Measurements from ENCODE around the gene BSX. TPM values are rescaled to one million over a fixed set of nuclear protein-coding genes. Genes with fewer than 3 reads are reported as not detected.

BSX gene
- not detected for total RNA-seq
- not detected for polyA plus RNA-seq

DNA sequence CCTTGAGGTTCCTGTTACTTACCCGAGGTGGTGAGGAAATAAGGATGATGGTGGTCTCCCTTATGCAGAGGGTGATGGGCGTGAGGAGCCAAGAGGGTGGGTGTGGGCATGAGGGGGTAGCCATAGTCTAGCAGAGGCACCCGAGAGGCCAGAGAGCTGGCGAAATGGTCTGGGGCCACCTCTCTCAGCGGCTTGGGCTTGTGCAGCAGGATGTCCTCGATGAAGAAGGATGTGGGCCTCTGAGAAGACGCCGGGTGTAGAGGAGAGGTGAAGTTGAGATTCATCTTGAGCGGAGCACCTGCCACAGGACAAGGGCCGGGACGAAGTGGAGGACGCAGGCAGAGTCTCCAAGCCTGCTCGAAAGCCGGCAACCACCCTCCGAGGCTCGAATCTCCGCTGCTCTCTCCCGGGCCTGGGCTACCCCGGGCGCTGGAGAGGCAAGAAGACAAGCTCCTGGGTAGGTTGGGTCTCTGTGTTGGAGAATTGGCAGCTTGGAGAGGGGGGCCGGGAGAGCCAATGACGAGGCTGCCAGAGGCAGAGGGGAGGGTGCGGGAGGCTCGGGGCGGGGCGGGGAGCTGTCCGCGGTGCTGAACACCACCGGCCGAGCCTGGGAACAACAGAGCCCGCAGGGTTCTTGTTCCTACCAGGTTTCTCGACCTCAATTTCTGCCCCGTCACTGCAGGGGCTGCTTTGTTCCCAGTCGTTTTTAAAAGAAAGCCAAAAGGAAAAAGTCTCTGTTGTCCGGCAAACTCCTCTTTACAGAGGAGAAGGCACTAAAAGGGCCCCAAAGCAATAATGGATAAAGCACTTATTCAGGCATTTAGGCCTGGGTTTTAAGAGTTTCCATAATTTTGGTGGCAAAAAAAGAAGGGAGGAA is at the start of gene BSX:
BSX (minus strand) TSS at position 447 of the 877 bp plus-strand sequence; CDS start at position 284, 163 bp downstream.
- Mint-ChIP-seq H3K4me3 (peak within 1 kb of the TSS in 2 of 4 donors; percentile 35 to 74), H3K9me3 (peaks cover 0 to 12% (median 0%) of the 10 kb centered on the region in 7 donors), H3K27ac (no peak within 1 kb of the TSS), H3K4me1 (peaks cover 7 to 55% (median 15%) of the 10 kb centered on the region in 4 donors), H3K36me3 (no peaks in the 10 kb centered on the region), H3K27me3 (peaks cover 95% of the 10 kb centered on the region)
- Histone ChIP-seq H3K9me3 (ENCODE audit: control insufficient read depth in 2 of 2, low read length in 2 of 2) (no peaks in the 10 kb centered on the region), H3K36me3 (ENCODE audit: control insufficient read depth, insufficient read depth, low read length) (no peaks in the 10 kb centered on the region), H3K27ac (ENCODE audit: insufficient read depth, low read length, poor library complexity, severe bottlenecking) (no peak within 1 kb of the TSS), H3K4me3 (ENCODE audit: low read depth, low read length) (no peak within 1 kb of the TSS), H3K4me1 (ENCODE audit: control insufficient read depth, insufficient read depth, low read length, poor library complexity, severe bottlenecking) (peaks cover 22% of the 10 kb centered on the region), H3K27me3 (ENCODE audit: control insufficient read depth, insufficient read depth, low read length) (peaks cover 49% of the 10 kb centered on the region)
- ATAC-seq (ENCODE audit: low read depth in 2 of 2) (peak in 1 of 2 donors; percentile 45), DNase-seq (peak in 2 of 3 donors; percentile 8 to 28)

DNA sequence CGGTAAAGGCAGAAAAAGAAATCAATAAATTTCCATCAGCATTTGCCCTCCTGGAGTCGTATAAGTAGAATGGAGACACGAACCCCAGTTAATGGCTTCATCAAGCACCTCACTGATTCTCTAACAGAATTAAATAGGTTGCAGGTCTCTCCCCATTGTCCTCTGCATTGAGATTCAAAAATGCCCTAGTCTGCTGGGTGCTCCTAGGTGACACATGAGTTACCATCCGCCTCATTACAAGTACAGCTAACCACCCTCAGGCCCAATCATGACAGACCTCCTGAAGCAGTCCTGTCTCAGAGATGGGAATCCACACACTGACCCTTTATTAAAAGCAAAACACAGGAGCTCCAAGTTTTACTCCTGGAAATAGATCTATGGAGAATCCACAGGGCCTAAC is 48.9 kb upstream of the BSX start:
- ATAC-seq (ENCODE audit: low read depth in 2 of 2) (no peak), DNase-seq (no peak)
- no peaks in the 10 kb centered on the region for H3K9me3 ChIP-seq (ENCODE audit: control insufficient read depth in 2 of 2, low read length in 2 of 2)
- H3K27me3 Mint-ChIP-seq = peaks cover 5% of the 10 kb centered on the region
- H3K27ac Mint-ChIP-seq = no peak overlapping the region
- H3K36me3 ChIP-seq (ENCODE audit: control insufficient read depth, insufficient read depth, low read length) = no peaks in the 10 kb centered on the region
- no peak overlapping the region for H3K4me3 ChIP-seq (ENCODE audit: low read depth, low read length)
- no peaks in the 10 kb centered on the region for H3K36me3 Mint-ChIP-seq
- no peaks in the 10 kb centered on the region for H3K4me1 ChIP-seq (ENCODE audit: control insufficient read depth, insufficient read depth, low read length, poor library complexity, severe bottlenecking)
- H3K9me3 Mint-ChIP-seq = no peaks in the 10 kb centered on the region
- H3K27ac ChIP-seq (ENCODE audit: insufficient read depth, low read length, poor library complexity, severe bottlenecking) = no peak overlapping the region
- peaks cover 3% of the 10 kb centered on the region for H3K27me3 ChIP-seq (ENCODE audit: control insufficient read depth, insufficient read depth, low read length)
- H3K4me3 Mint-ChIP-seq = no peak overlapping the region
- H3K4me1 Mint-ChIP-seq = no peaks in the 10 kb centered on the region

DNA sequence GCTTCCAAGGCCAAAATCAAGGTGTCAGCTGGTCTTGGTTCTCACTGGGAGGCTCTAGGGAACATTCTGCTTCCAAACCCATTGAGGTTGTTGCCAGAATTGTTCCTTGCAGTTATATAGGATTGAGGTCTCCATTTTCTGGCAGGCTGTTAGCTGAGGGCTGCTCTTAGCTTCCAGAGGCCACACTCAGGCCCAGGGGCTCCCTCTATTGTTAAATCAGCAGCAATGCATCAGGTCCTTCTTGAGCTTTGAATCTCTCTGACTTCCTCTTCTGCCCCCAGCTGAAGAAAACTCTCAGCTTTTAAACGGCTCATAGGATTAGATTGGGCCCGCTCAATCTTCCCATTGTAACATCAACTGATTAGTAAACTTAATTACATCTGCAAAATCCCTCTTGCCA is 39.3 kb upstream of the BSX start:
- Histone ChIP-seq H3K27me3 (ENCODE audit: control insufficient read depth, insufficient read depth, low read length) (peaks cover 2% of the 10 kb centered on the region), H3K36me3 (ENCODE audit: control insufficient read depth, insufficient read depth, low read length) (no peaks in the 10 kb centered on the region), H3K9me3 (ENCODE audit: control insufficient read depth in 2 of 2, low read length in 2 of 2) (no peaks in the 10 kb centered on the region), H3K4me1 (ENCODE audit: control insufficient read depth, insufficient read depth, low read length, poor library complexity, severe bottlenecking) (peaks cover 5% of the 10 kb centered on the region), H3K27ac (ENCODE audit: insufficient read depth, low read length, poor library complexity, severe bottlenecking) (no peak overlapping the region), H3K4me3 (ENCODE audit: low read depth, low read length) (no peak overlapping the region)
- ATAC-seq (ENCODE audit: low read depth in 2 of 2) (peak; percentile 71 to 75), DNase-seq (peak in 2 of 3 donors; percentile 29 to 60)
- Mint-ChIP-seq H3K9me3 (no peaks in the 10 kb centered on the region), H3K4me1 (peaks cover 5 to 12% (median 7%) of the 10 kb centered on the region in 4 donors), H3K27me3 (peaks cover 39% of the 10 kb centered on the region), H3K27ac (no peak overlapping the region), H3K4me3 (no peak overlapping the region), H3K36me3 (no peaks in the 10 kb centered on the region)

DNA sequence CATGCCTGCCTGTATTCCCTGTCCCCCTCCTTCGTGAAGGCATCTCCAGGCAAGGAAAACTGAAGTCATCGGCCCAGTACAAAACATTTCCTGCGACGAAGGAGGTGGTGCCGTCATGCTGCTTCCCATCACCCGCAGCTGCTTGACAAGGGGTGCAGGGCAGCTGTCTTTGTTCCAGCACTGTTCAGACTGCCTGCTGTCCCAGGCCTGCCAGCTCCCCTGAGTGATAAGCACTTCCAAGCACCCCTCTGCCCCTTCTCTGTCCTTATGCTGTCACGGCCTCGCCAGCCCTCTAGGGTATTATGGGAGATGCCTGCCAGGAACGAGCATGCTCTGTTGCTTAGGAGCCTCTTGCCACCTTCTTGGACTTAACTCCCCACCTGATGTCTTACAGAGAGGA is 37.1 kb upstream of the BSX start:
- ATAC-seq (ENCODE audit: low read depth in 2 of 2) (no peak), DNase-seq (no peak)
- no peak overlapping the region for H3K4me3 ChIP-seq (ENCODE audit: low read depth, low read length)
- no peaks in the 10 kb centered on the region for H3K9me3 ChIP-seq (ENCODE audit: control insufficient read depth in 2 of 2, low read length in 2 of 2)
- no peaks in the 10 kb centered on the region for H3K27me3 ChIP-seq (ENCODE audit: control insufficient read depth, insufficient read depth, low read length)
- no peaks in the 10 kb centered on the region for H3K36me3 Mint-ChIP-seq
- peaks cover 45% of the 10 kb centered on the region for H3K27me3 Mint-ChIP-seq
- H3K27ac Mint-ChIP-seq = no peak overlapping the region
- no peaks in the 10 kb centered on the region for H3K9me3 Mint-ChIP-seq
- H3K27ac ChIP-seq (ENCODE audit: insufficient read depth, low read length, poor library complexity, severe bottlenecking) = no peak overlapping the region
- no peak overlapping the region for H3K4me3 Mint-ChIP-seq
- peaks cover 5% of the 10 kb centered on the region for H3K4me1 ChIP-seq (ENCODE audit: control insufficient read depth, insufficient read depth, low read length, poor library complexity, severe bottlenecking)
- no peaks in the 10 kb centered on the region for H3K36me3 ChIP-seq (ENCODE audit: control insufficient read depth, insufficient read depth, low read length)
- peaks cover 5 to 12% (median 7%) of the 10 kb centered on the region in 4 donors for H3K4me1 Mint-ChIP-seq

DNA sequence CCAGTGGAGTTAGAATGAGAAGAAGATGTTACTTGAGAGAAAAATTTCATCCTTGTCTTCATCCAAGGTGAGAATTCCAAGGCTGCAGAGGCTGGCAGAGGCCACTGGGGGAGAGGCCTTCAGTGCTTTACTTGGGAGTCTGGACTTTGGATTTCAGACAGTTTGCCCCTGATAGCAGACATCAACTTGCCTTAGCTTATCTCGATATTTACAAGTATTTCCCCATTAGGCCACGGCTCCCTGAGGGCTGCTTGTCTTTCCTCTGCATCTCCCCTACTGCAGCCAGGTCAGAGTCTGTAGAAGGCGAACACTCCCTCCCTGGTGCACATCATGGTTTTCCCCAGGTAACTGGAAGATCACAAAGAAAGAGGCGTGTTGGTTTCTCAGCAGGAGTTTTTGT is 29.9 kb upstream of the BSX start:
- no peaks in the 10 kb centered on the region for H3K4me1 ChIP-seq (ENCODE audit: control insufficient read depth, insufficient read depth, low read length, poor library complexity, severe bottlenecking)
- H3K36me3 ChIP-seq (ENCODE audit: control insufficient read depth, insufficient read depth, low read length) = no peaks in the 10 kb centered on the region
- ATAC-seq (ENCODE audit: low read depth in 2 of 2) (no peak), DNase-seq (no peak)
- no peaks in the 10 kb centered on the region for H3K27me3 ChIP-seq (ENCODE audit: control insufficient read depth, insufficient read depth, low read length)
- Mint-ChIP-seq H3K4me1 (no peaks in the 10 kb centered on the region), H3K9me3 (no peaks in the 10 kb centered on the region), H3K27ac (no peak overlapping the region), H3K36me3 (no peaks in the 10 kb centered on the region), H3K4me3 (no peak overlapping the region), H3K27me3 (peaks cover 33% of the 10 kb centered on the region)
- no peaks in the 10 kb centered on the region for H3K9me3 ChIP-seq (ENCODE audit: control insufficient read depth in 2 of 2, low read length in 2 of 2)
- no peak overlapping the region for H3K4me3 ChIP-seq (ENCODE audit: low read depth, low read length)
- no peak overlapping the region for H3K27ac ChIP-seq (ENCODE audit: insufficient read depth, low read length, poor library complexity, severe bottlenecking)

DNA sequence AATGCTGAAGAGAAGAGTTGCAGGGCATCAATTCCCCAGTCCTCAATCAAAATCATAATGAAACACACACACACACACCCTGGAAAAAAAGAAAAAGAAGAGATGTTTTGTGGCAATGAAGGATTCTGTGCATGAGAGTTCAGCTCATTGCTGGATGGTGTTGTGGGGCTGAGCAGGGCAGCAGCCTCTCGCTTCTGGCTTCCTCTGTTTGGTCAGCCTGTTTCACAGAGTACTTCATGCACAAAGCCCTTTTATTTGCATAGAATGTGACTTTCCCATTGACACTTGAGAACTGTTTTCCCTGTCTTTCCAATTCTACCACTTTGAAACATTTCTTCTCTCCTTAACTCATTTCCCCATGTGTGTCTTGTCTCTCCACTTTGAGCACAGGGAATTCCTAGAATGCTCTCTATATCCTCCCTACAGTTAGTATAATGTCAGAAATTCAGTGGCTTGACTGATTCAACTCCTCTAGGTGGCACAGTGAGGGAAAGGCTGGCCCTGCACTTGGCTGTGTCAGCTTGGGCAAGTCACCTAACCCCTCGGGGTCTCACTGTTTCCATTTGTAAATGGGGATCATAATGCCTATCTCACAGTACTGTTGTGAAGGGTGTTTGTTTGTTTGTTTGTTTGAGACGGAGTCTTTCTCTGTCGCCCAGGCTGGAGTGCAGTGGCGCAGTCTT is 25.4 kb upstream of the BSX start:
- Mint-ChIP-seq H3K4me3 (no peak overlapping the region), H3K36me3 (no peaks in the 10 kb centered on the region), H3K27me3 (peaks cover 16% of the 10 kb centered on the region), H3K4me1 (peaks cover 0 to 1% (median 0%) of the 10 kb centered on the region in 4 donors), H3K9me3 (no peaks in the 10 kb centered on the region), H3K27ac (peak overlapping the region in 1 of 3 donors; percentile 76)
- ATAC-seq (ENCODE audit: low read depth in 2 of 2) = no peak
- no peaks in the 10 kb centered on the region for H3K9me3 ChIP-seq (ENCODE audit: control insufficient read depth in 2 of 2, low read length in 2 of 2)
- no peaks in the 10 kb centered on the region for H3K4me1 ChIP-seq (ENCODE audit: control insufficient read depth, insufficient read depth, low read length, poor library complexity, severe bottlenecking)
- H3K36me3 ChIP-seq (ENCODE audit: control insufficient read depth, insufficient read depth, low read length) = no peaks in the 10 kb centered on the region
- no peaks in the 10 kb centered on the region for H3K27me3 ChIP-seq (ENCODE audit: control insufficient read depth, insufficient read depth, low read length)
- no peak overlapping the region for H3K4me3 ChIP-seq (ENCODE audit: low read depth, low read length)
- no peak for DNase-seq
- no peak overlapping the region for H3K27ac ChIP-seq (ENCODE audit: insufficient read depth, low read length, poor library complexity, severe bottlenecking)

DNA sequence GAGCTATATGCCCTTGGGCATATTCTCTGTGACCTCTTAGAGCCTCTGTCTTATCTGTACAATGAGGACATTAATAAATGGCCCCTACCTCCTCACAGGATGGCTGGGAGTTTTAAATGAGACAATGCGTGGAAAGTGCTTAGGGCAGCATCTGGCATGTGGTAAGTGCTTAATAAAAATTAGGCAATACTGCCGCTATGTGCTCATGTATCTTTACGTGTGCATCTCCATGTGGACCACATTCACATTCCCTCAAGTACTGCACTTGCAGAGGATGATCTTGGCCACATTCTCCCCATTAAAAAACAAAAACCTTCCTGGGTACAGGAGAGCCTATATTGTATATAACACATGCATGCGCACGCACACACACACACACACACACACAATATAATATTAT is 19.1 kb upstream of the BSX start:
- H3K27me3 ChIP-seq (ENCODE audit: control insufficient read depth, insufficient read depth, low read length) = peaks cover 4% of the 10 kb centered on the region
- no peaks in the 10 kb centered on the region for H3K36me3 ChIP-seq (ENCODE audit: control insufficient read depth, insufficient read depth, low read length)
- ATAC-seq (ENCODE audit: low read depth in 2 of 2) (no peak), DNase-seq (no peak)
- H3K27me3 Mint-ChIP-seq = peaks cover 5% of the 10 kb centered on the region
- H3K9me3 Mint-ChIP-seq = peaks cover 0 to 2% (median 0%) of the 10 kb centered on the region in 7 donors
- H3K27ac ChIP-seq (ENCODE audit: insufficient read depth, low read length, poor library complexity, severe bottlenecking) = no peak overlapping the region
- H3K9me3 ChIP-seq (ENCODE audit: control insufficient read depth in 2 of 2, low read length in 2 of 2) = no peaks in the 10 kb centered on the region
- H3K4me3 ChIP-seq (ENCODE audit: low read depth, low read length) = no peak overlapping the region
- no peaks in the 10 kb centered on the region for H3K4me1 ChIP-seq (ENCODE audit: control insufficient read depth, insufficient read depth, low read length, poor library complexity, severe bottlenecking)
- H3K4me3 Mint-ChIP-seq = no peak overlapping the region
- H3K36me3 Mint-ChIP-seq = no peaks in the 10 kb centered on the region
- no peak overlapping the region for H3K27ac Mint-ChIP-seq
- H3K4me1 Mint-ChIP-seq = peaks cover 0 to 1% (median 0%) of the 10 kb centered on the region in 4 donors
